ENCODE results near the gene OGFOD3.
"Not testable (repeated sequence)": the region's sequence is repeated elsewhere in the genome, so short reads cannot be mapped to it uniquely, and the experiment has no call there.

GRCh38 chr17:82377294-82377693 lies 41.1 kb downstream of the OGFOD3 start:
- TF ChIP-seq EZH2 (IDR thresholded peaks at IDR 0.05; ENCODE audit: low read depth, unreplicated experiment); POLR2AphosphoS5 (IDR thresholded peaks at IDR 0.05; ENCODE audit: low read depth); CTCF (conservative IDR thresholded peaks at IDR 0.05; ENCODE audit: low read depth in 2 of 2); ZNF462 (CRISPR knock-in tag; IDR thresholded peaks at IDR 0.05); REST (IDR thresholded peaks at IDR 0.05; ENCODE audit: unreplicated experiment): not testable (repeated sequence)
